ENCODE data around the gene STAT5A.

GRCh38 chr17:42316755-42317154 lies 28.5 kb downstream of the STAT5A start:
- TF ChIP-seq YY1 (IDR thresholded peaks at IDR 0.05; ENCODE audit: insufficient read depth, insufficient read length) (no peak), ZNF274 (IDR thresholded peaks at IDR 0.05; ENCODE audit: low read depth, low read length) (no peak), SUZ12 (IDR thresholded peaks at IDR 0.05; ENCODE audit: extremely low read depth, insufficient read depth, insufficient read length) (no peak)
